ENCODE data around the gene FBLN1.
"Not testable (repeated sequence)": the region's sequence is repeated elsewhere in the genome, so short reads cannot be mapped to it uniquely, and the experiment has no call there.

DNA sequence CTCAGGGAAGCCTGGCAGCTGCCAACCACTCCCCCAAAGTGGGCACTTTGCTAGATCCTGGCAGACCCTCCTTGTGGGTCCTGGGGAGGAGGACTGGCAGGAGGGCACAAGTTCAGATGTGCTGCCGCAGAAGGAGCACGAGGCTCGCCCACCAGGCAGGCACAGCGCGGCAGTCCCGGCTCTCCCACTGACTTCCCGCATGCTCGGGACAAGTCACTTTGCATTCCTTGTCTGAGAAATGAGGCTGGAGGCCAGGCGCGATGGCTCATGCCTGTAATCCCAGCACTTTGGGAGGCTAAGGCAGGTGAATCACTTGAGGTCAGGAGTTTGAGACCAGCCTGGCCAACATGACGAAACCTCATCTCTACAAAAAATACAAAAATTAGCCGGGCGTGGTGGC is 40.1 kb downstream of the FBLN1 start:
- TF ChIP-seq, protein P1, sequence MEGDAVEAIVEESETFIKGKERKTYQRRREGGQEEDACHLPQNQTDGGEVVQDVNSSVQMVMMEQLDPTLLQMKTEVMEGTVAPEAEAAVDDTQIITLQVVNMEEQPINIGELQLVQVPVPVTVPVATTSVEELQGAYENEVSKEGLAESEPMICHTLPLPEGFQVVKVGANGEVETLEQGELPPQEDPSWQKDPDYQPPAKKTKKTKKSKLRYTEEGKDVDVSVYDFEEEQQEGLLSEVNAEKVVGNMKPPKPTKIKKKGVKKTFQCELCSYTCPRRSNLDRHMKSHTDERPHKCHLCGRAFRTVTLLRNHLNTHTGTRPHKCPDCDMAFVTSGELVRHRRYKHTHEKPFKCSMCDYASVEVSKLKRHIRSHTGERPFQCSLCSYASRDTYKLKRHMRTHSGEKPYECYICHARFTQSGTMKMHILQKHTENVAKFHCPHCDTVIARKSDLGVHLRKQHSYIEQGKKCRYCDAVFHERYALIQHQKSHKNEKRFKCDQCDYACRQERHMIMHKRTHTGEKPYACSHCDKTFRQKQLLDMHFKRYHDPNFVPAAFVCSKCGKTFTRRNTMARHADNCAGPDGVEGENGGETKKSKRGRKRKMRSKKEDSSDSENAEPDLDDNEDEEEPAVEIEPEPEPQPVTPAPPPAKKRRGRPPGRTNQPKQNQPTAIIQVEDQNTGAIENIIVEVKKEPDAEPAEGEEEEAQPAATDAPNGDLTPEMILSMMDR (IDR thresholded peaks at IDR 0.05 in 2 of 3, conservative IDR thresholded peaks at IDR 0.05 in 1 of 3; ENCODE audit: borderline replicate concordance in 1 of 3, insufficient read depth in 1 of 3, low read depth in 2 of 3, low read length in 2 of 3): not testable (repeated sequence)
- TF ChIP-seq, protein P2, sequence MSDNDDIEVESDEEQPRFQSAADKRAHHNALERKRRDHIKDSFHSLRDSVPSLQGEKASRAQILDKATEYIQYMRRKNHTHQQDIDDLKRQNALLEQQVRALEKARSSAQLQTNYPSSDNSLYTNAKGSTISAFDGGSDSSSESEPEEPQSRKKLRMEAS (IDR thresholded peaks at IDR 0.05): not testable (repeated sequence)
- TF ChIP-seq YY1 (IDR thresholded peaks at IDR 0.05; ENCODE audit: extremely low read depth, insufficient replicate concordance, low read depth, low read length); POLR2A (IDR thresholded peaks at IDR 0.05; ENCODE audit: borderline replicate concordance, extremely low read depth, insufficient read depth, insufficient read length); JUND (IDR thresholded peaks at IDR 0.05); EZH2phosphoT487 (IDR thresholded peaks at IDR 0.05; ENCODE audit: borderline replicate concordance): not testable (repeated sequence)
- TF ChIP-seq, protein P3, sequence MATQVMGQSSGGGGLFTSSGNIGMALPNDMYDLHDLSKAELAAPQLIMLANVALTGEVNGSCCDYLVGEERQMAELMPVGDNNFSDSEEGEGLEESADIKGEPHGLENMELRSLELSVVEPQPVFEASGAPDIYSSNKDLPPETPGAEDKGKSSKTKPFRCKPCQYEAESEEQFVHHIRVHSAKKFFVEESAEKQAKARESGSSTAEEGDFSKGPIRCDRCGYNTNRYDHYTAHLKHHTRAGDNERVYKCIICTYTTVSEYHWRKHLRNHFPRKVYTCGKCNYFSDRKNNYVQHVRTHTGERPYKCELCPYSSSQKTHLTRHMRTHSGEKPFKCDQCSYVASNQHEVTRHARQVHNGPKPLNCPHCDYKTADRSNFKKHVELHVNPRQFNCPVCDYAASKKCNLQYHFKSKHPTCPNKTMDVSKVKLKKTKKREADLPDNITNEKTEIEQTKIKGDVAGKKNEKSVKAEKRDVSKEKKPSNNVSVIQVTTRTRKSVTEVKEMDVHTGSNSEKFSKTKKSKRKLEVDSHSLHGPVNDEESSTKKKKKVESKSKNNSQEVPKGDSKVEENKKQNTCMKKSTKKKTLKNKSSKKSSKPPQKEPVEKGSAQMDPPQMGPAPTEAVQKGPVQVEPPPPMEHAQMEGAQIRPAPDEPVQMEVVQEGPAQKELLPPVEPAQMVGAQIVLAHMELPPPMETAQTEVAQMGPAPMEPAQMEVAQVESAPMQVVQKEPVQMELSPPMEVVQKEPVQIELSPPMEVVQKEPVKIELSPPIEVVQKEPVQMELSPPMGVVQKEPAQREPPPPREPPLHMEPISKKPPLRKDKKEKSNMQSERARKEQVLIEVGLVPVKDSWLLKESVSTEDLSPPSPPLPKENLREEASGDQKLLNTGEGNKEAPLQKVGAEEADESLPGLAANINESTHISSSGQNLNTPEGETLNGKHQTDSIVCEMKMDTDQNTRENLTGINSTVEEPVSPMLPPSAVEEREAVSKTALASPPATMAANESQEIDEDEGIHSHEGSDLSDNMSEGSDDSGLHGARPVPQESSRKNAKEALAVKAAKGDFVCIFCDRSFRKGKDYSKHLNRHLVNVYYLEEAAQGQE (IDR thresholded peaks at IDR 0.05; ENCODE audit: low read depth): not testable (repeated sequence)

Data from HCT116 (cell line).